Non-pigmented ciliary epithelial cell (primary cell): Measurements from ENCODE around the gene METTL25.
"Not testable (repeated sequence)": the region's sequence is repeated elsewhere in the genome, so short reads cannot be mapped to it uniquely, and the experiment has no call there.

Experiments used
- DNase-seq: peaks from one replicate; pipeline ENCODE4 v3.0.0-alpha.2; 2010; ENCODE audit warnings: low read depth

The METTL25 gene, protein sequence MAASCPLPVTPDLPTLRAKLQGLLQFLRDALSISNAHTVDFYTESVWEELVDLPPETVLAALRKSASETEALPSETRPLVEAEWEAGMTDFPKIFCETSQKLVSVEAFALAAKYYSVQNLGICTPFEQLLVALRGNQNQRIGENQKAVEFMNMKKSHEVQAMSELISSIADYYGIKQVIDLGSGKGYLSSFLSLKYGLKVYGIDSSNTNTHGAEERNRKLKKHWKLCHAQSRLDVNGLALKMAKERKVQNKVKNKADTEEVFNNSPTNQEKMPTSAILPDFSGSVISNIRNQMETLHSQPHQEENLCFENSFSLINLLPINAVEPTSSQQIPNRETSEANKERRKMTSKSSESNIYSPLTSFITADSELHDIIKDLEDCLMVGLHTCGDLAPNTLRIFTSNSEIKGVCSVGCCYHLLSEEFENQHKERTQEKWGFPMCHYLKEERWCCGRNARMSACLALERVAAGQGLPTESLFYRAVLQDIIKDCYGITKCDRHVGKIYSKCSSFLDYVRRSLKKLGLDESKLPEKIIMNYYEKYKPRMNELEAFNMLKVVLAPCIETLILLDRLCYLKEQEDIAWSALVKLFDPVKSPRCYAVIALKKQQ

GRCh38 chr12:82358200-82359114 lies at the start of gene METTL25, which contains the start of gene CCDC59:
Gene METTL25 (plus strand): TSS chr12:82358529. CDS start chr12:82358566, 37 bp downstream.
Gene CCDC59 (minus strand): TSS chr12:82358387. CDS start chr12:82358376, 11 bp downstream.
- peak; percentile 92 for DNase-seq

- DNase-seq = no peak
Measured at GRCh38 chr12:82314406-82314892, 43.9 kb upstream of the METTL25 start.

DNA sequence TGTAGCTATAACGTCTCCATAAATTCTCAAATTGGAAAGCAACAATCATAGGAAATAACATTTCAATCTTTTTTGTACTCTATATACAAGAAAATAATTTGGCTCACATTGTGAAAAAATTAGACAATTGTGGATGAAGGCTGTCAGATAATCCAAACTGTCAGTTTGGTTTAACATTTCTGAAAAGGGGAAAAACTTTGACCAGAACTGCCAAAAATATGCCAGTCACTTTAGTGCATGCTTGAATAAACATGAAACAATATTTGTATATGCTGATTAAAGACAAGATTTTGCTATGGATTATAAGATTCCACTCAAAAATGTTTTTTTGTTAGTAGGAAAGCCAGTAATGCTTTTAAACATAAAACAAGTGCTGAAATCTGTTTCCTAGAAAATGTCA lies 39.1 kb upstream of the METTL25 start:
- DNase-seq = no peak

GRCh38 chr12:82325540-82326336 lies 32.6 kb upstream of the METTL25 start:
- no peak for DNase-seq

- DNase-seq = peak; percentile 9
Measured at GRCh38 chr12:82326905-82327503, 31.3 kb upstream of the METTL25 start.

DNA sequence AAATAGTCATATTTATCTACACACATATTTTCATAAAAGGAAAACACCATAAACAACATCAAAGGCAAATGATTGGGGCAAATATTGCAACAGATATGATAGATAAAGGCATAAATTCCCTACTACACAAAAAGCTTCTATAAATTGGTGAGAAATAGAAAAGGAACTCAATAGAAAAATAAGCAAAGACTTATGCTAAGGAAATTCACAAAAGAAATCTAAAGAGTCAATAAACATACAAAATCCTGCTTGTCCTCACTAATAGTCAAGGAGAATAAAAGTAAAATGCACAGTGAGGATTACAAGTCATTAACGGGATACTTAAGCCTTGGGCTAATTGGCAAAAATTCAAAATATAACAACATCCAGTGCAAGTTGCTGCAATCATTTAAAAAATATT lies 30.5 kb upstream of the METTL25 start:
- DNase-seq = no peak

DNA sequence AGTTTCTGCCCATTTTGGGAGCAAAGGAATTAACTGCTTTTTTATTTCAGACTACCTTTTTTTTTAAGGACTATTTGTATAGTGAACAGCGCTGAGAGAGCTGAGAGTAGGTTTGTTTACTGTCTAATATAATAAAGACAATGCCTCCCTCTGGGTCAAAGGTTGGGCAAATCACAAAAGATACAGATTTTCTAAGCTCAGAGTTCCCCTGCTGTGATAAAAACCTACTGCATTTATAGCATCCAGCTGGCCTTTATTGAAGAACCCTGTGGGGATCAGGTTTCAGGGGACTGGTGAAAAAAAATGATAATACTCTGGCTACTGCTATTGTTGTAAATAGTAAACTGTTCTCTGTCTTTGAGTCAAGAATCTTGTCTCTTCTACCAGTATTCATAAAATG lies 28.8 kb upstream of the METTL25 start:
- DNase-seq = no peak

DNA sequence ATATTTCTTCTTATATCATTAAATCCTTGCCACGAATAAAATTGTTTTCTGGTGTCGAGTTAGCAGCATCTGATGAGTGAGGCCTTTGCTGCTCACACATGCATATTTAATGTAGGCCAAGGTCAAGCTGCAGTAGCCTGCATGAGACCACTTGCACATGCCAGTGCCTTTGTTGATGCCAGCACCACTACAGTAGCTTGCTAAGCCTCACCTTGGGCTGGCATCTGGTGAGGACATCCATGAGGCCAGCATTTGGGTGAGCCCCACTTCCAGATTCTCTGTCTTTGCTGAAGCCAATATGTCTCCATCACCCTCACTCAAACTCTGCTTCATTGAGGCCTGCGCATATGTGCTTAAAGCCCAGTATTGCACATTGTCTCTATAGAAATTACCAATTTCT lies 8.2 kb upstream of the METTL25 start:
- no peak for DNase-seq

DNA sequence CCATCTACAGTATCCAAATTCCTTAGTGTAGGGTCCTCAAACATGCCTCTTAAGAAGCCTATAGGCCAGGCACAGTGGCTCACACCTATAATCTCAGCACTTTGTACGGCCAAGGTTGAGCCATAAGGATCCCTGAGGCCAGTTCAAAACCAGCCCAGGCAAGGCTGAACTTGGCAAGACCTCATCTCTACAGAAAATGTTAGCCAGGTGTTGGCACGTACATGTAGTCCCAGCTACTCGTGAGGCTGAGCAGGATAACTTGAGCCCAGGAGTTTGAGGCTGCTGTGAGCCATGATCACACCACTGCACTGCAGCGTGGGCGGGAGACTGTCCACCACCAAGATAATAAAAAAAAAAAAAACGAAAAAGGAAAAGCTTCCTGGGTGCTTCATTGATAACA lies 6.9 kb upstream of the METTL25 start:
- DNase-seq = no peak

- DNase-seq = no peak
Measured at GRCh38 chr12:82357340-82357739, 989 bp upstream of the METTL25 start.

DNA sequence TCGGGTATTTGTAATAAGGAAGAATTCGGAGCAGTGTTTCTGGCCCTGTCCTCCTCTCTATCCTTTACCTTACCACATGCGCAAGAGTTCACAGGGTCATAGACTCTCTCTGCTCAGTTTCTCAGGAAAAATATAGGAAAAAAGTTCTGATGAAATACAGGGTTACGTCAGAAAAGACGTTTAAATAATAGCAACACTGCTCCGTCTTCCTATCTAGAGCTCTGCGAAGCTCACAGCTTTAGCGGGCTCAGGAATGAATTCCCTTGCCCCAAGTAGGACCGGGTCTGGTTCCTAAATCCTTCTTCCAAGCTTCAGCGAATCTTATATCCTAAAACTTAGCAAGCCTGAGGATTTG lies 507 bp upstream of the METTL25 start:
- no peak for DNase-seq

- DNase-seq = no peak
Measured at GRCh38 chr12:82359115-82359478, 768 bp downstream of the METTL25 start.

DNA sequence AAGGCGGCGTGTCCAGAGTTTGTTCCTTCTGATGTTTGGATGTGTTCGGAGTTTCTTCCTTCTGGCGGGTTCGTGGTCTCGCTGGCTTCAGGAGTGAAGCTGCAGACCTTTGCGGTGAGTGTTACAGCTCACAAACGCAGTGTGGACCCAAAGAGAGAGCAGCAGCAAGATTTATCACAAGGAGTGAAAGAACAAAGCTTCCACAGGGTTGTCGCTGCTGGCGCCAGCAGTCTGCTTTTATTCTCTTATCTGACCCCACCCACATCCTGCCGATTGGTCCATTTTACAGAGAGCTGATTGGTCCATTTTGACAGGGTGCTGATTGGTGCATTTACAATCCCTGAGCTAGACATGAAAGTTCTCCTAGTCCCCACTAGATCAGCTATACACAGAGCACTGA lies 2.5 kb downstream of the METTL25 start:
- DNase-seq = not testable (repeated sequence)

DNA sequence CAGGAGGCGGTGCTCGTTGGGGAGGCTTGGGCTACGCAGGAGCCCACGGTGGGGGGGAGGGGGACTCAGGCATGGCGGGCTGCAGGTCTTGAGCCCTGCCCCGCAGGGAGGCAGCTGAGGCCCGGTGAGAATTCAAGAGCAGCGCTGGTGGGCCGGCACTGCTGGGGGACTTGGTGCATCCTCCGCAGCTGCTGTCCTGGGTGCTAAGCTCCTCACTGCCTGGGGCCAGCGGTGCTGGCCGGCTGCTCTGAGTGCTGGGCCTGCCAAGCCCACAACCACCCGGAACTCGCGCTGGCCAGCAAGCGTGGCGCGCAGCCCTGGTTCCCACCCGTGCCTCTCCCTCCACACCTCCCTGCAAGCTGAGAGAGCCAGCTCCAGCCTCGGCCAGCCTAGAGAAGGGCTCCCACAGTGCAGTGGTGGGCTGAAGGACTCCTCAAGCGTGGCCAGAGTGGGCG lies 3.2 kb downstream of the METTL25 start:
- no peak for DNase-seq

DNA sequence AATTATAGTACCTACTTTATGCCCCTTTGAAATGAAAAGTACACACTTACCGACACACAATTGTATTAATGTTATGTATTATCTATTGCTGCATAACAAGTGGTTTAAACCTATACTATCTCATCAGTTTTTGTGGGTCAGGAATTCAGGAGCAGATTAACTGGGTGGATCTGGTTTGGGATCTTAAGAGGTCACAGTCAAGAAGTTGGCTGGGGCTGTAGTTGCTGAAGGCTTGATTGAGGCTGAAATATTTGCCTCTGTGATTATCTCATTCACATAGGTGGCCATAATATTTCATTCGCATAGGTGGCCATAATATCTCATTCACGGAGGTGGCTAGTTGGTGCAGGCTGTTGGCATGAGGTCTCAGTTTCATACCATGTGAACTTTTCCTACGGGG lies 5.7 kb downstream of the METTL25 start:
- DNase-seq = no peak

DNA sequence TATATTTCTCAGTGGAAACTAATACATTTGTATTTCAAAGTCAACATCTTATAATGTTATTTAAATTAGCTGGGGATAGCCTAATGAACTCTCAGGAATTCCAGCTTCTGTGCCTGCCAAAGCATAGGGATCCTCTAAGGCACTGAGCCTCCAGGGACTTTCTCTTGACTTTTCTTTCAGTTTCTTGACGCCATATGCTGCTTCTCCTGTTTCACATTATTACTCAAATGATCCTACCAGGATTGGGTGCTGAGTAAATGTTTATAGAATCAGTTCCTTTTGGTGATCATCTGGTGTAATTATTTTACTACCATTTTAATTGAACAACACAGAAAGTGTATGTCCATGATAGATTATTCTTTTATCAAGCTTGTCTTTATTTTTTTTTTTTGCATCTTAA lies 7.9 kb downstream of the METTL25 start:
- no peak for DNase-seq

GRCh38 chr12:82375201-82375600 lies 16.9 kb downstream of the METTL25 start:
- DNase-seq = no peak

GRCh38 chr12:82378997-82379396 lies 20.7 kb downstream of the METTL25 start:
- no peak for DNase-seq

DNA sequence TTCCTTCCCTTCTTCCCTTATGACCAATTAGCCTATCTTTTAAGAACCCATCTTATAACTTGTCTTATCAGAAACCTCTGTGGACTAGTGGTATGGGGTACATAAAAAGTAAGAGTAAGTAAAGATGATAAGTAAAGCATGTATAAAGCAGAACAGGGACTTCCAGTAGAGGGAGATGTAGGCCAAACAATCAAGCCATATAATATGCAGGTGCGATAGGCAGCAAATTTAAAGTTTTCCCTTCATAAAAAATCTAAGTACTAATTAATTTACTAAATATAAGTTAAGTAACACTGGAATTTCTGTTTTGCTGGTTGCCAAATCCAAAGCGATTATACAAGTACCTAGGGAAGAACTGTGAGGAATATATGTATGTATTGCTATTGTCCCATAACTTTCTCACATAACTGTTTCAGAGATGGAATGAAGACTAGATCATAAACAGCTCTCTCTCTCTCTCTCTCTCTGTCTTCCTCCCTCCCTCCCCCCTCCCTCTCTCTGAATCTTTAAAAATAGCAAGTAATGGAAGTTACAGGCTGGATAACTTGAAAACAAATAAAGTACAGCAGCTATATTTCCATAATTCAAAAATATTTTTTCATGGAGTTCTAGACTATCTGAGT lies 25.7 kb downstream of the METTL25 start:
- DNase-seq = peak; percentile 11

- no peak for DNase-seq
Measured at GRCh38 chr12:82398879-82399278, 40.5 kb downstream of the METTL25 start.

DNA sequence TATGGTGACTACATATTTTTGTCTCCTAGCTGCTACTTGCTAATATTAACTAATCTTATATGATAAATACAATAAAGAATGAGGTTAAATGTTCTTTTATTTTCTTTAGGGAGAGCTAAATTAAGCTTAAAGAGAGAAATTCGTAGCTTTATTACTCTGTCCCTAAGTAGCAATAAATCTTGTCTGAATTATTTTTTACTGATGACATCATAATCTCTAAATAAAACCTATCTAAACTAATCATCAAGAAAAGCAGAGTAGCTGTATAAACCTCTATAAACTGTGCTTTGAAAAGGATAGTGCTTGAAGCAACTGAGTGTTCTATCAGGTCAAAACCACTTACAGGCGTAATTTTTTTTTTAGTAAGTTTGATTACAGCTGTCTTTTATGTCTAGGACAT lies 42.5 kb downstream of the METTL25 start:
- no peak for DNase-seq
